Epidermal melanocyte (primary cell): ENCODE data around the gene IFITM10.

Experiments
- DNase-seq: peaks from one replicate; pipeline ENCODE4 v3.0.0; 2011; ENCODE audit warnings: low spot score; ENCODE audit not compliant: insufficient read length

Gene IFITM10

DNA sequence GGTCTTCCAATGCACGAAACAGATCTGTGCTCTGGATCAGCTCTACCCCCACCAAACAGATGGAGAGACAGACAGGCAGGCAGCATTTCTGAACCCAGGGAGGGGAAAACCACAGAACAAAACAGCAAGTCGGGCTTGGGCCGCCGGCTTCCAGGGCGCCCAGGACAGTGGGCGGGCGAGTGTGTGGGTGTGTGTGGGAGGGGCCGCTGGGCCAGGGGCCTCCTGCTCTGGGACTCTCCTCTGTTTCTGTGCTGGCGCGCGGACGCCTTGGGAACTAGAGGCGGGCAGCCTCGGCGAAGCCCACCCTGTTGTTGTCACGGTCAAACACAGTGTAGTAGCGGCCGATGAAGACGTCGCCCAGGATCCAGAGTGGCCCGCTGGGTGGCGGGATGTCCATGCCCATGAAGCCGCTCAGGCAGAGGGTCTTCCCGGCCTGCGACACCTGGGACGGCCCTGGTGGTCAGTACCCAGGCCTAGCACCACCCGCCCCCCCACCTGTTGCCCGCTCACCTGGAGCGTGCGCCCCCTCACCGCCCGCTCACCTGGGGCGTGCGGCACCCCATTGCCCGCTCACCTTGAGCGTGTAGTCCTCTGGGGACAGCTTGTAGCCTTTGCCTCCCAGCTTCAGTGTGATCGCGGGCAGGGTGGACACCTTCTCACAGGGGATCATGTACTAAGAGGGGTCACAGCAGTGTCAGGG is 3.0 kb upstream of the IFITM10 start:
- no peak for DNase-seq

GRCh38 chr11:1752907-1753228 is 2.5 kb upstream of the IFITM10 start:
- no peak for DNase-seq

- no peak for DNase-seq
Observed at GRCh38 chr11:1751999-1752906, 1.9 kb upstream of the IFITM10 start.

DNA sequence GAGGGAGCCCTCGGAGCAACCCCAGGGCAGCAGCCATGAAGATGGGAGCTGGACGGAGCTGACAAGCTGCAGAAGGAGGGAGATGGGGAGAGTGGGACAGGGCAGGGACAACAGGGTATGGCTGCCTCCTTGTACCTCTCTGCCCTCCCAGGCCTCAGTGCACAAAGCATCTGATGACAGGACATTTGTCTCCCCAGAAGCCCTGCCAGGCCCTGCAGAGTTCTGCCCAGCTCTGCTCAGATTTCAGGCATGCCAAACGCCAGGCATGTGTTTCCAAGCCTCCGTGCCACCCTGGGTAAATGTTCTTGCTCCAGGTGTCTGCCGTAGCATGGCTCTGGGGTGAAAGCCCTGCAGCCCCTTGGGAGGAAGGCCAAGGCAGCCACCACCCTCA is 1.1 kb upstream of the IFITM10 start:
- no peak for DNase-seq

- no peak for DNase-seq
Observed at GRCh38 chr11:1750840-1751530, 590 bp upstream of the IFITM10 start.

- DNase-seq: peak; percentile 79
Observed at GRCh38 chr11:1749395-1750351, 722 bp downstream of the IFITM10 start.

- no peak for DNase-seq
Observed at GRCh38 chr11:1748636-1749394, 1.6 kb downstream of the IFITM10 start.

DNA sequence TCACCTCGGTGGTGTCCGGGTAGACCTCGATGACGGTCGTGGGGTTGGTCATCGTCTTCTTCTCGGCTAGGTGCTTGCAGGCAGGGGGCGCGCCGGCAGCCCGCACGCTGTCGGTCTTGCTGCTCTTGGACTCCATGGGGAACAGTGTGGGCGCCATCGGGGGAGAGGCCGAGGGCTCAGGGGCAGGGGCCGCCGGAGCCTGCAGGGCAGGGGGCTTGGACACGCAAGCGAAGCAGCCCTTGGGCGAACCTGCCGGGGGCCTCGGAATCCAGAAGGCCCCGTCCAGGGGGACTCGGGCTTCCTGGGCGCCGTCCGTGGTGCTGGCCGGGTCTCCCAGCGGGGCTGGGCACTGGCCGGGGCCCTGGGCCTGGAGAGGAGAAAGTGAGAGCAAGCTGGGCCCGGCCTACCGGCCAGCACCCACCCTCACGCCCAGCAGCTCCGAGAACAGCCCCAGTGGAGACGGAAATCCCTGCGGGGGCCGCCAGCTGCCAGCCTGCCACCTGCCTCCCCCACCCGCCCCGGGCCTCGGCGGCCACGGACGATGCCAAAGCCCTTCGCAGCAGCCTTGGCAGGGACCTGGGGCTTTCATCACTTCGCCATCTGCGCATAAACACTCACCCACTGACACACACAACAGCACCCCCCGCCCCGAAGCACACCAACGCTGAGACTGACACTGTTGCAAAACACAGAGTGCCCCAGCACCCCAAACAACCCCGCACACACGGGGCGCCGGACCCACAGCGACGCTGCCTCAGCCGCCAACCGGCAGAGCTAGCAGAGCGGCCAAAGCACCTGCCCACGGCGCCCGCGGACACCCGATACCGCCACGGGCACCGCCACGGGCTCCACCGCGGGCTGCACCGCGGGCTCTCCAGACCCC is 2.4 kb downstream of the IFITM10 start:
- DNase-seq: no peak

DNA sequence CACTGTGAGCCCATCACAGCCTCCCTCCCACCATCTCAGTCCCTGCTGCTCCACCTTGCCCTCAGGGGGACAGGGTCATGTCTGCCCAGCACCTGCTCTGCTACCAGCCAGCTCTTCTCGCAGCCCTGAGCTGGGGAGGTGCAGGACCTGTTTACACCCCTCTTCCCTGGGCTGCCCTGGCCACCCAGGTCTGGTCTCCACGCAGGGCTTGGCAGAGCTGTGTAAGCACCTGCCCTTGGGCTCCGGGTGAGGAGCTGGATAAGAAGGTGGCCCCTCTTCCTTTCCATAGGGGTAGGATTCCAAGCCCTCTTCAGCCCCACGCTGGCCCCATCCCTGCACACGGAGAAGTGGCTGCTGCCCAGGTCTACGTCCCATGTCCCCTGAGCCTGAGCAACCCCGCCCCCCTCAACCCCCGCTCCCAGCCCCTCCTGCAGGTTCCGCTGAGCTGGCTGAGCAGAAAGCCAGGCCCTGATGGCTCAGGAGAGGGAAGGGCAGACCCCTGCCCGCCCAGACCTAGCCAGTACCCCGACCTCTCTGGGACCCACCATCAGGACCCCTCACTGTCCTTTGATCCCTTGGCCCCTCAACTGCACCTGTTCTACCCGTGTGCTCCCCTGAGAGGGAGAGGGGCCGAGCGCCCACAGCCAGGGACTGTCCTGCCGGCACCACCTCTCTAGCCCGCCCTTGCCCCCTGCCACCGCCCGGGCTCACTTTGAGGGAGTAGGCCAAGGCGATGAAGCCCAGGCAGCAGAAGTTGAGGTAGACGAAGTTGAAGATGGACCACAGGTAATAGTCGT is 3.2 kb downstream of the IFITM10 start:
- no peak for DNase-seq

- DNase-seq: no peak
Observed at GRCh38 chr11:1746511-1746931, 3.9 kb downstream of the IFITM10 start.

DNA sequence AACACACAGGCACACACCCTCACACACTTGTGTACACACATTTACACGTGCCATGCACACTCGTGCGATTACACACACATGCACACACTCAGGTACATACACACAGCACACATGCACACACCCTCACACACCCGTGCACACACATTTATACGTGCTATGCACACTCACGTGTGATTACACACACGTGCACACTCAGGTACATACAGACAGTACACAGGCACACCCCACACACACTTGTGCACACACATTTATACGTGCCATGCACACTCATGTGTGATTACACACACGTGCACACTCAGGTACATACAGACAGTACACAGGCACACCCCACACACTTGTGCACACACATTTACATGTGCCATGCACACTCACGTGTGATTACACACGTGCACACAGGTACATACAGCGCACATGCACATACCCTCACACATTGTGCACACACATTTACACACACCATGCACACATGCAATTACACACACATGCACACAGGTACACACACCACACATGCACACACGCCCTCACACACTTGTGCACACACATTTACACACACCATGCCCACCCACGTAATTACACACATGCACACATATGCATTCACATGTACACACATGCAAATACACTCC is 4.6 kb downstream of the IFITM10 start:
- no peak for DNase-seq

DNA sequence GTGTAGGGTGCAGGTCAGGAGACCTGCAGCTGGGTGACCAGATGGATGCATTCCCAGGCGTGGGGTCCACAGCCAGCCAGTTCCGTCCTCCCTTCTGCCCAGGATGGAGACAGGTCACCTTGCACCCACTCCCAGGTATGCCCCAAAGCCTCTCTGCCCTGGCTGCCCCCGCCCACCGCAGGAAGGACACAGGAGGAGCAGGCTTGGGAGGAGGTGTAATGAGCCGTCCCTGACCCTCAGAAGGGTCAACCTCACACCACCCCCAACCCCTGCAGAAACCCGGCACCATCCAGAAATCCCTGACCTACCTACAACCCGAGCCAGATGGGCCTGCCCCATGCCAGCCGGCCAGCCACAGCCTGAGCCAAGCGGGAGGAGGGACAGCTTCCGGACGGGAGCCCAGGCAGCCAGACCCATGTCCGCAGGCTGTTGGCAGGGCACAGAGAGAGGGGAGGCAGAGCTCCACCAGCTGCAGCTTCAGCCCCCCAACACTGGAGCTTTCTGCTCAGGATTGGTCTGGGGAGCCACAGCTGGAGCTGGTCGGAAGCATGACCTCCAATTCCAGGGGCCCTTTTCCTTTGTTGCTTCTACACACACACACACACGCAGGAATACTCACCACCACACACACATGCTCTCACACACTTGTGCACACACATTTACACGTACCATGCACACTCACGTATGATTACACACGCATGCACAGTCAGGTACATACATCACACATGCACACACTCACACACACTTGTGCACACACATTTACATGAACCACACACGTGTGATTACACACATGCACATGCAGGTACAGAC is 5.3 kb downstream of the IFITM10 start:
- DNase-seq: no peak

DNA sequence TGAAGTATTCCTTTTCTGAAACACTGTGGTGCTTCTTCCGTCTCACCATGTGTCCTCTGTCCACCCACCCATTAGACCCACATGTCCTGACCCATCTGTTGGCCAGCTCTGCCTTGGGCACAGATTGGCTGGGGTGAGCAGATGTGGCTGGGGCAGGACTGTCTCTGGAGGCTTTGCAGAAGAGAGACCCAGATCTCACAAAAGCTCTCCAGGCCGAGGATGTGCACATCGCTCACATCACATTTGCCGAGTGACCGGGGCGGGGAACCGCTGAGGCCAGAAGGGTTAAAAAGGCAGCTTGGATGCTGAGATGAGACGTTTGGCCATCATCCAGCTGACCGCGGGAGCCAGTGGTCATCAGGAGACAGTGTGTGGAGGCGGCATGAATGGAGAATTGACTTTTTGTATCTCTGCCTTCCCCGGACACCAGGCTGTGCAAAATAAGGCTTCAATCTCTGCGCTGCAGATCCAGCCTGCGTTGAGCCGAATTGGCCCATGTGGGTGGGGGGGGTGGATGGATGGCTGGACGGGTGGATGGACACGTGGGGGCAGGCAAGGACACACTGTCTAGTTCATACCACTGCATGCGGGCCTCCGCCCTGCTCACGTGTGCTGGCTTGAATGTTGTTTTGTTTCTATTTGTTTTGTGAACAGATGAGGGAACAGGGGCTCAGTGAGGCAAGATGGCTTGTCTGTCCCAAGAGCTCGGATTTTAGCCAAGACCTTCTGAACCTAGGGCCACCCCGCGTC is 6.1 kb downstream of the IFITM10 start:
- DNase-seq: peak; percentile 77

DNA sequence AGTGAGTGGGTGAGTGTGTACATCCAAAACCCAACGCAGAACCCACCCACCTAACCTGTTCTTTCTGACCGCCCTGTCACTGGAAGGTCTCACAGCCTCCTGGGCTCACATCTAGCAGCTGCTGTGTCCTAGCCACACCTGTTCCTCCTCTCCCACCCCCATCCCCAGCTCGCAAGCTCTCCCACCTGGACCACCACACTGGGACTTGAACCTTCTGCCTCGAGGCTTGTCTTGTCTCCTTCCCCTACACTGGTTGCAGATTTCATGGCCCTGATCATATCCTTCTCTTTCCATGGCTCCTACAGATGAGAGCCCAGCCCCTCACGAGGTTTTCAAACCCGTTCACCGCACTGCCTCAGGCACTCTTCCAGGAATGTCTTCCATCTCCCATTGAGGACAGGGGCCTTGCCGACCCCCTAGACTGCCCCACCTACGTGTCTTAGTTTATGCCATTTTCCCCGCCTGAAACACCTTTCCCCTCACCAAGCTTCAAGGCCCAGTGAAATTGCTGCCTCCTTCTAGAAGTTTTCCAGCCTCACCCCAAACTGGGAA is 6.7 kb downstream of the IFITM10 start:
- DNase-seq: no peak

GRCh38 chr11:1742869-1743584 is 7.4 kb downstream of the IFITM10 start:
- DNase-seq: no peak

- no peak for DNase-seq
Observed at GRCh38 chr11:1742371-1742770, 8.0 kb downstream of the IFITM10 start.
